Esophagus squamous epithelium (tissue), 4 donors: ENCODE data around the gene ADAMTS13.

Source experiments
- POLR2A ChIP-seq, 4 donors: fragments of 450-650 bp; IDR thresholded peaks; one replicate each; pipeline ENCODE4 v1.6.1; 2017; ENCODE audit warnings: antibody characterized with exemption in 4 of 4, mild to moderate bottlenecking in 4 of 4, moderate library complexity in 3 of 4
- TF ChIP-seq, protein P1 (sequence below), 6 experiments: fragments of 450-650 bp in 4 of 6; fragments of 200-600 bp in 2 of 6; sonication (generic) in 2 of 6; IDR thresholded peaks; one replicate each; pipeline ENCODE4 v1.5.1; 2016 to 2019; ENCODE audit warnings: antibody characterized with exemption in 6 of 6, mild to moderate bottlenecking in 4 of 6, moderate library complexity in 4 of 6

DNA sequence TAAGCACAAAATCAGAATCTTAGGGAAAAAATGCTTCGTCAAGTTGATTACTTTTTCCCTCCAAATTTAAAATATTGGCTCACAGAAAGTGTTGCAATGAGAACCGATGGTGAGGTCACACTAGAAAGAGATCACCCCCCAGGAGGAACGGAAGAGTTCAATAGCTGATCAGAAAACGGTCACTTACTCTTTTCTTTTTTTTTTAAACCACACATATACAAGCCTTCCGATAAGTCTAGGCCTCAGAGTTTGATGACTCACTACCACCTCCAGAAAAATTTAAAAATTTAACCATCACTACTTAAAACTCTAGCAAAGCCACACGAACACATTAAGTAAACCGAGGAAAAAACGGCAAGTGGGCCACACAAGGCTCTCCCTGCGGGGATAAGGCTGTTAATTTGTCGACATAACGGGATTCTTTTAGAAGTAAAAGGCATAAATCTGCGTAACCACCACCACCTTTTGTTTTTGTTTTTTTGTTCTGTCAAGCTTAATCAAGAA, 47.5 kb upstream of the ADAMTS13 start:
- TF ChIP-seq, protein P1, sequence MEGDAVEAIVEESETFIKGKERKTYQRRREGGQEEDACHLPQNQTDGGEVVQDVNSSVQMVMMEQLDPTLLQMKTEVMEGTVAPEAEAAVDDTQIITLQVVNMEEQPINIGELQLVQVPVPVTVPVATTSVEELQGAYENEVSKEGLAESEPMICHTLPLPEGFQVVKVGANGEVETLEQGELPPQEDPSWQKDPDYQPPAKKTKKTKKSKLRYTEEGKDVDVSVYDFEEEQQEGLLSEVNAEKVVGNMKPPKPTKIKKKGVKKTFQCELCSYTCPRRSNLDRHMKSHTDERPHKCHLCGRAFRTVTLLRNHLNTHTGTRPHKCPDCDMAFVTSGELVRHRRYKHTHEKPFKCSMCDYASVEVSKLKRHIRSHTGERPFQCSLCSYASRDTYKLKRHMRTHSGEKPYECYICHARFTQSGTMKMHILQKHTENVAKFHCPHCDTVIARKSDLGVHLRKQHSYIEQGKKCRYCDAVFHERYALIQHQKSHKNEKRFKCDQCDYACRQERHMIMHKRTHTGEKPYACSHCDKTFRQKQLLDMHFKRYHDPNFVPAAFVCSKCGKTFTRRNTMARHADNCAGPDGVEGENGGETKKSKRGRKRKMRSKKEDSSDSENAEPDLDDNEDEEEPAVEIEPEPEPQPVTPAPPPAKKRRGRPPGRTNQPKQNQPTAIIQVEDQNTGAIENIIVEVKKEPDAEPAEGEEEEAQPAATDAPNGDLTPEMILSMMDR (IDR thresholded peaks at IDR 0.05), result no peak
- TF ChIP-seq POLR2A (IDR thresholded peaks at IDR 0.05), result no peak
